Suprapubic skin (tissue), 4 donors: Measurements from ENCODE around the gene KRT72.

ENCODE experiments used
- CTCF ChIP-seq, 2 donors: fragments of 200-600 bp in 1 of 2; fragments of 450-650 bp in 1 of 2; sonication (generic) in 1 of 2; IDR thresholded peaks; one replicate each; pipeline ENCODE4 v1.5.1; 2016 to 2019; ENCODE audit warnings: antibody characterized with exemption in 2 of 2, mild to moderate bottlenecking in 1 of 2, moderate library complexity in 1 of 2
- EP300 ChIP-seq: sonication (generic); formaldehyde crosslinking; IDR thresholded peaks from one replicate; pipeline ENCODE4 v1.6.1; 2017; ENCODE audit warnings: antibody characterized with exemption
- POLR2A ChIP-seq, 2 donors: fragments of 450-650 bp; IDR thresholded peaks; one replicate each; pipeline ENCODE4 v1.6.1; 2017; ENCODE audit warnings: antibody characterized with exemption in 2 of 2, mild to moderate bottlenecking in 2 of 2, moderate library complexity in 2 of 2
- POLR2AphosphoS5 ChIP-seq, 3 donors: sonication (generic); formaldehyde crosslinking; IDR thresholded peaks; one replicate each; pipeline ENCODE4 v1.6.1; 2017; ENCODE audit warnings: antibody characterized with exemption in 3 of 3

- TF ChIP-seq POLR2A (IDR thresholded peaks at IDR 0.05) (no peak), CTCF (IDR thresholded peaks at IDR 0.05) (no peak), EP300 (no peak), POLR2AphosphoS5 (IDR thresholded peaks at IDR 0.05) (no peak)
Measured at GRCh38 chr12:52618866-52619265, 17.6 kb upstream of the KRT72 start.
